Fibroblast of skin of scalp (primary cell): ENCODE results near the gene PTPRD.

Experiments
- DNase-seq: peaks from one replicate; pipeline ENCODE4 v3.0.0-alpha.2; 2013

Gene PTPRD

DNA sequence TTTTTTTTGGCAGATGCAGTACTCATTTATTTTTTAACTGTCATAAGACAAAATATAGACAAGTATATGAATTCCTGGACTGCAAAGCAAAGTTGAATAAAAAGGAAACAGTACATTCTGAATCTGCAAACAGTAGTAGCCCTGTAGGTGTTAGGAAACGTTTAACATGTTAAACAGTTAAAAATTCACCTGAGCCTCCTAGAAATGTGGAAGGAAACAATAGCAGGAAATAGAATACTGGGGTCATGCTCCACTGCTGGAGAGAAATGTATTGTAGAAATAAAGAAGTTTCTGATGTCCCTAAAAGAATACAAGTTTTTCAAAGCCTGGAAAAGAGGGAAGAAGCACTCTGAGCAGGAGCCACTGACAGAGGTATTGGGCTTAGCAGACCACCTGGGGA lies 866.0 kb downstream of the PTPRD start:
- no peak for DNase-seq

DNA sequence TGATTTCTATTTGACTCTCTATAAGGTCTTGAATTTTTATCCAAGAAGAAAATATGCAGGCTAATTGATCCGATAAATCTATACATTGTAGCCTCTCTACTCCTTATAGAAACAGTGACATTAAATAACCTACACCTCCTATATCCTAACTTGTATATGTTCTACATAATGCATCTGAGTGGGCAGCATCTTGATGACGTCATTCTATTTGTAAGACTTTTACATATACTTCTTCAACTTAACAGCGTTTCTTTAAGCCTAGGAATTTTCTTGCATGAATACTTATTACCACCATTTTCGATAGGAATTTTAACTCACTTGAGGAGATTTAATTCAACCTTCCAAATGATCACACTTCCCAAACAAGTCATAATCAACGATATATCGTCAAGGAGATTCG lies 869.0 kb downstream of the PTPRD start:
- DNase-seq = no peak

DNA sequence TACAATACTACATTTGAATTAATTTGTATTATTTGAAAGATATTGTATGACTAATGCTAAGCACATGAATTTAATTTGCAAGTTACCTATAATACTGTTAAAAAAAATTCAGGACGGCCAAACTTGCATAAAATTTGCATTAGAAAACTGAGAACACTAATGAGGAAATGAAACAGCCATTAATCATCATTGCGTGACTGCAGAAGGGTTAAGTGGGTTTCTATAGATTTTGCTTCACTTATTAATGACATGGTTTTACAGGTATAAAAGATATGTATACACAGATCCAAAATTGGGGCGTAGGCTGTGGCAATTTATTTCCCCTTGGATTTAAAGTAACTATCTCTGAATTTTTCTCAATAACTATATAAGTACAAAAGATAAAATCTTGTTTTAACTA lies 882.6 kb downstream of the PTPRD start:
- no peak for DNase-seq

DNA sequence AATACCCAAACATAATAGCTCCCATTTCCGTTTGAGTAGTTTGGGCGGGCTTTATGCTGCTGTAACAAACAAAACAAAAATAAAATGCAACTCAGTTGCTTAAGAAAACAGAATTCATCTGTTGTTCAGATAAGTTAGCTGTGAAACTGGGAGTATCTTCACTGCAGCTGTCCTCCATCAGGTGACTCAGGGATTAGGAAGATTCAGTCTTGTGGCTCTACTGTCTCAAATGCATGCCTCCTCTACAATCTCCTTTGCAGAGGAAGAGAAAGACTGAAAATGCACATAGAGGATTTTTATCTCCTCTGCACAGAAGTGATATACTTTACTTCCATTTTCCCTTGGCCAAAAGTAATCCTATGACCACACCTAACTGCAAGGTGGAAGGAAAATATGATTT lies 883.7 kb downstream of the PTPRD start:
- DNase-seq = no peak

DNA sequence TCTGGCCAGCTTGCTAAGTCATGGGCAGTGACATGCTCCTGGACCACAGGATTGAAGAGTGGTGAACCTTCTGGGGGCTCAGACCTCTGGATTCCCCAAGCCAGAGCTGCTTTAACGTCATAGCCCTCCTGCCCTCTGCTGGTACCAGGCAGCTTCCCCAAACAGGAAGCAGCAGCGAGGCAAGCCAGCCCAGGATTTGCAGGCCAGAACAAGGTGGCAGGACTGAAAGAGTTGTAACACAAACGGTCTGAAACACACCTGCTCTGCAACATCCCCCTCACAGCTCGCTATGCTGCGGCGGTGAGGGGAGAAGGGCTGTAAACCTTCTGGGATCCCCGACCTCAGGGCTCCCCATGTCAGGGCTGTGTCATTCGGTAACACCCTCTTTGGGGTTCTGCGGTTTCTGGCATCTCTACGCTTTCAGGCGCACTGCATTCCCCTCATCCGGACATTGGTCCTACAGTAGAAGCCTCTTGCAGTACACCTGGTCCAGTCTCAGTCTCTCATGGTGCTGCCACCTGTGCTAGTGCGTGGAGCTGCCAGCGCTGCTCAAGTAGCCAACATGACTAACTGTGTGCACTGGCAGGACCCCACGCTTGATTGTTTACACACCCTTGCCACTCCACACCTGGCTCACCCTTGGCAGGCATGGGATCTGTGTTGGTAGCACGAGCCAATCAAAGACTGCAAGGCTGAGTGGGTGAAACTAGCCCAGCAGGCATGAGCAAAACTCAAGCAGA lies 893.3 kb downstream of the PTPRD start:
- no peak for DNase-seq

DNA sequence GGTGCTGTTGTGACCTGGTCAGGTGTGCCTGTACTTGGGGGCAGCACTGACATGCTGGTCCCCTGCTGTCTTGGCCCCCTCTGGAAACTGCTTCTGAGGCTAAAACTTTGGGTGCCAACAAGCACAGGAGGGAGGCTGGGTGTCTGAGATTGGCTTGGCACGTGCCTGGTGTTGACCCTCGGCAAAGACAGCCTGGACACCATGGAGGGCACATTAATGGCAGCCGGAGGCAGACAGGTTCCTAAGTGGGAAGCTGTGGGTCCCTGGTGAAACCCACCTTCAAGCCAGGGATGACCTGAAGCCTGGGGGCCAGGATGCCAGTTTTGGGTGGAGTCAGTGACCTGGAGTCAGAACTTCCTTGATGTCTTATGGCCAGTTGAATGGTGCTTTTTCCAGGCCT lies 894.1 kb downstream of the PTPRD start:
- DNase-seq = no peak

DNA sequence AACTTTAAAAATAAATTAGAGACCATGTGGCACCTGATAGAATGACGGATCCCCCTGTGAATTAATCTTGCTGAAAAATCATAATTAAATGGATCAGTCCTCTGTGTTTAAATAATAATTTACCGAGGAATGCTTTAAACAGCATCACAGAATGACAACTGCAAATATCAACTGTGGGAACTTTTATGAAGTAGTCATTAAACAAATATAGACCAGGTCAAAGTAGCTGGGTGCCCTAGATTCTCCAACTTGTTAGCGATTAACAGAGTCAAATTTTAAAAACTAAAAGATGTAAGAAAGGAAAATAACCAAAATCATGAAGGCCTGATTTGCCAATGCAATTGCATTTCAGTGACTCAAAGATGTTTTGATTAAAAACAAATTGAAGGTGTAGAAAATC lies 933.4 kb downstream of the PTPRD start:
- no peak for DNase-seq

DNA sequence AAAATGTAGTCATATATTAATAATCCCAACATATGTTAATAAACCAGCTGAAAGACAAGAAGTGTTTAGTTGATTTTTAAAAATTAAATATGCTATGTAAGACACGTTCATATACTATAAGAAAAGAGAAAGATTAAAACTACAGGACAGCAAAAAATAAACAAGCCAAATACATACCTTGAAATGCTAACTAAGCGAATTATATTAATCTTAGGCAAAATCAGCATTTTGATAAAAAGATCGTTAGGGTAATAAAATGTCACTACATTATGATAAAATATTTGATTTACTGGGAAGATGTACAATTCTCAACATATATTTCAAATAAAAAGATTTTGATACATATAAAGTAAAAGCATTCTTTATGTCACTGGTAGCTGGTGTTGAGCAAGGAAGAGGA lies 938.3 kb downstream of the PTPRD start:
- DNase-seq = no peak

DNA sequence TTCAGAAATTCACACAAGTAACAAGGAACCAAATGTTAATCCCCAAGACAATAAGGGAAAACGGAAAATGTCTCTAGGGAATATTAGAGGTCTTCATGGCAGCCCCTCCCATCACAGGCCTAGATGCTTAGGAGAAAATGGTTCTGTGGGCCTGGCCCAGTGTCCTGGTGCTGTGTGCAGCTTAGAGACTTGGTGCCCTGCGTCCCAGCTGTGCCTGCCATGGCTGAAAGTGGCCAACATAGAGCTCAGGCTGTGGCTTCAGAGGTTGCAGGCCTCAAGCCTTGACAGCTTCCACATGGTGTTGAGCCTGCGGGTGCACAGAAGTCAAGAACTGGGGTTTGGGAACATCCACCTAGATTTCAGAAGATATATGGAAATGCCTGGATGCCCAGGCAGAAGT lies 942.3 kb downstream of the PTPRD start:
- DNase-seq = no peak

DNA sequence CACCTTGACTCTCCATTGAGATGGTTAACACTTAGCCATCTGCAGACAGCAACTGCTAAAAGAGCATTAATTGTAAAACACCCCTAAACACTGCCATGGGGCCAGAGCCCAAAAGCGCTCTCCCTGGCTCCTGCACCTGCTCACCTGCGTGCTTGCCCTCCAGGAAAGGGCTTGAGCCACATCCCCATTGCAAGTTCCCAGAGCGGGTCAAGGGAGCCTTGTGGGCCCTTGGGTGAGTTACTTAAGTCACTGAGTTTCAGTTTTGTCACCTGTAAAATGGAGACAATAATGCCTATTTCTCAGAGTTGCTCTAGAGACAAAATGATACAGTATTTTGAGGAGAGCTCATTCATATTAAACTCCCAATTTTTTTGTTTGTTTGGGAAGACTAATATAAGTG lies 967.8 kb downstream of the PTPRD start:
- DNase-seq = no peak

DNA sequence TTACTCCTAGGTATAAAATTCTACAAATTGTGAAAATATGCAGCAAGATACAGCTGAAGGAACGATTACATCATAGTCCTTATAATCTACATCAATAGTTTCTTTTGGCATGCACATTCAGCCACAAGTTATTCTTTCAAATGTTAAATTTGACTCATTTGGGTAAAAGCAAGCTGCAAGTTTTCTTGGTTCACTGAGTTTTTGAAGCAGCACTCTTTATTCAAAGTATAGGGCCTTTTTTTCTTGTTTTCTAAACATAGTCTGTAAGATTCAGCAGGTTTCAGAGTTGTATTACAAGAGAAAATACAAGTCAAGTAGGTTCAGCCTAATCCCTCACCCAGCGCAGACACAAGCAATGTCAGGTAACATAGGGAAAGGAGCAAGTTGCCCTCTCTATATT lies 981.5 kb downstream of the PTPRD start:
- DNase-seq = no peak

DNA sequence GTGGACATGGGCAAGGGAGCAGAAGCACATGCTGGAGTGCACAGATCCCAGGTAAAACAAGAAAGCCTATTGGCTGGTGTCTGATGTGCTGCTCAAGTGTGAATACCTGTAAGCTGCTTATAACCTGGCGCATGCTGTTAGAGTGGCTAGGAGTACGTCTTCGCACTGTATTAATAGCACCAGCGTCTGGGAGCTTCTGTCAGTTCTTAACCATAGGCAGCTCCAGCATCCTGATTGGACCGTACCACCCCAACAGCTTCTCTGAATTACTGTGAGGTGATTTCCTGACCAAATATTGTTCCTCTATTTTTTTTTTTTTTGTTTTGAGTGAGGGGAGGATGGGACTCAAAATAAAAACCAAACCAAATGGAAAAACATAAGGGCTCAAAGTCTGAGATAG lies 987.6 kb downstream of the PTPRD start:
- DNase-seq = no peak

DNA sequence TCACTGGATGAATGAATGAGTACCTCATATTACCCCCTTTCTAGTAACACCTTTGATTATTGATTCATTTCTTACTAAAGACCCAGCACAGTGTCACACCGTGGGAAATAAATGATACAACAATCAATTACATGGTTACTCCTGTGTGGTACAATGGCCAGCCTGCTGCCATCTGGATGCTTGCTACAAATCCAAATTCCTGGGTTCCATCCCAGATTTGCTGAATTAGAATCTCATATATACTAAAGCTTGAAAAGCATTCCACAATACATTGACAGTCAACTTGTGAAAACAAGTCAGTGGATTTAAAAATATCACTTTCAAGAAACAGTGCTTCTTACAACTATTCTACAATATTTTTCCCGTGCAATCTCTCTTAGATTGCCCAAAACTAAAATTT lies 989.3 kb downstream of the PTPRD start:
- DNase-seq = no peak

DNA sequence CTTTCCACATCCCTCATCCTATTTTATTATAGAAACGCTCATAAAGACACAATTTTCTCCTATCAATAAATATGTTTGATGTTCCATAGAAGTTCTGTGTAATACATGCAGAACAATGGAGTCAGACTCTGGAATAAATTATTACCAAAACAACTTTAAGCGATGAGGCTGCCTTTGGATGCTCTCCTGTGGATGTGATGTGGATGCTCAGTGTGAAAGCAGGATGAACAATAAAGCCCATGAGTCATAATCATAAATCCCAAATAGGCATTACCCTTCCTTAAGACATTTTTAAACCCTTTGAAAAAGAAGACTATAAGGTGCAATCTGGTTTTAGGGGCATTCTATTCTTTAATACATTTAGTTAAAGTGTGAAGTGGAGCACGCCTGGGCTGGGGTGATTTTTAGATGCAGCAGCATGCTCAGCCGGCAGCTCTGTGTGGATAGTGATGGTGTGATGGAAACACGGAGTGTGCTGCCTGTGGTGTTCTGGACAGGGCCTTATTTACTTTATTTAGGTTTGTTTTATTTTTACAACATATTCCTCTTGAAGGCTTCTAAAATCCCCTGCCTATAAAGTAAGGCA lies 991.4 kb downstream of the PTPRD start:
- no peak for DNase-seq

DNA sequence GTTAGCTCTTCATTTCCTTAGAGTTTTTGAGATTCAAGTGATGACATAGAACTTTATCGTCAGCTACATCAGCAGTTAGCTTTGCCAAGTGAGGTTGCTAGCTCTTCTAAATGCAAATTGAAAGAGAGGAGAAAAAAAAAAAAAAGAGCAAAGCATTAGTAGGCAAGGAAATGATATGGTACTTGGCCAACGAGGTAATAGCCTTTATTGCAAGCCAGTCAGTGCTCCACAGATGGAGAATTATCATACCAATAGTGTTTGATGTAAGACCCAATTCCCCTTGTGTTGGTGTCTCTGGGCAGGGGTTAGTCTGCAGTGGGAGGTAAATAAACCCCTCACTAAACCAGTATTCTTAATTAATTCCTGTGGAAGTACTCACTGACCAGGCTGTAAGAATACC lies 992.1 kb downstream of the PTPRD start:
- no peak for DNase-seq

DNA sequence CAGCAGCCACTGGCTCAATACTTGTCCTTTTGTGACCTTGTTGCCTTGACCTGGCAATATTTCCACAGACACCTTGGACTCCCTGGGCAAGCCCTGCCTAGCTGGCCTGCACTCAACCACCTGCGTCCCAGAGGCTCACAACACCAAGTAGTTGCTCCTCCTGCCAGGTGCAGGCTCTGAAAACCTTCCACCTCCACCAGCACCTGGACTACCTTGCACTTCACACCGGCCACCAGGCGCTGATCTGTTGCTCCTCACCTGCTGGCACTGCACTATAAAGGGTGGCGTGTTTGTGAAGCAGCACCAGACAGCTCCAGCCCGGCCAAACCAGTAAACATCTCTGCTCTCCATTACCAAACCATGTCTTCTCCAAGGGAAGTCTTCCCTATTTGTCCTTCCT lies 997.7 kb downstream of the PTPRD start:
- DNase-seq = no peak

DNA sequence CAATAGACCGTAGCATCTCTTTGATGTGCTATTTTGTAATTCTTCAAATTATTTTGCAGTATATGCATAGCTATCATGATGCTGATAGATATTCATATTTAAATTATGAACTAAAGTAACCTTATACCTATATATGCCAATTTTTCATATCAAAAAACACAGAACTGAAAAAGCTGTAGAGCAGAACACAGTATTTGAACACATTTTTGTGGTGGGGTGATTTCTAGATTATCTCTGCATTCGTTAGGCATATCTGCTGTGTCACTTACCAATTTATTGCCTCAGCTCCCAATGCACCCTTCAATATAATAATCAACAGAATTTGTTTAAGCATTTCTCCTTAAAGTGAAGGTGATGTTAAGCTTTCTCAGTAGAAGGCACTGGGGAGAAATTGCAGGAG lies 998.2 kb downstream of the PTPRD start:
- no peak for DNase-seq

DNA sequence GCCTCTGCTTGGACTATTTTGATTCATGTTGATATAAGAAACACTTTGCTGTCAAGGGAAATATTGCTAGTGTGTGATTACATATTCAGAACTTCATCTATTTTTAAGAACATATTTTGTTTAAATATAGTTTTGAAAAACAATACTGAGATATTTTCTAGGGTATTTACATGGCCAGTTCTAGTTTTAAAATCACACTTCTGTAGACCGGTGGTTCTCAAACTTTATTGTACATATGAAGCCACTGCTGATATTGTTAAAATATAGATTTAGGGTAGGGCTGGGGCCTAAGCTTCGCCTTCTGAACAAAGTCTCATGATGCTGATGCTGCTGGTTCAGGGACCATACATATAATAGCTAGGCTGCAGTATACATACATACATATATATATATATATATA lies 1000.0 kb downstream of the PTPRD start:
- no peak for DNase-seq

DNA sequence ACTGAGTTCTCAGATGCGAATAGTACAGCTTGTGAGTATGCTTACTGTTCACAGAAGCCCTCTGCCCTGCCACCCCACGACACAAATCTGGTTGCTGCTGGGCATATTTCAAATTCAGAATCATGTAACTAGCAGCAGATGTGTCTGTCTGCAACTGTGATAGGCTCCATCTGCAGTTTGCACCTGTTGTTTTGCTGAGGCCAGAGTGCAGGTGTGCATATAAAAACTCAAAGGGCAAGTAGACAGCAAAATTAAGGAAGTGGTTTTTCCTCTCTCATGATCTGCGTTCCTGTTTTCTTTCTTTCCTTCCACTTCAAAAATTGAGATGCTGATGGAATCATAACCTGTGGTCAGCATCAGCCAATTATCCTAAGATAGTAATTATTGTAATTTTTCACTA lies 1000.5 kb downstream of the PTPRD start:
- no peak for DNase-seq

DNA sequence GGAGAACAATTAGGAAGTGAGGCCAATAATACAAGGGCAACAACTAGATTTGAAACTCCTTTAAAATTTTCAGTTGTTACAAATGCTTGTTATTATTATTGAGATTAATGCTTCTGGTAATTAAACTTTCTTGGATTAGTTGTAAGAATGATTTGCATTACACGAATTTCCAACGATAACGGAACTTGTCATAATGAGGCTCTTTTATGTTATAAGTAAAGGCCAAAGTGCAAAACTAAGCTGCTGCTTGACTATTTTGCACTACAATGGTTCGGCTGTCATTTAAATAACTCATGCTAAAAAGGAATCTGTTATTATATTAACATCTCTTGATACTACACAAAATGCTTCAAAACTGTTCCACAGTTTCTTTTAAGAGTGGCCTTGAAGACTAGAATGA lies 1007.1 kb downstream of the PTPRD start:
- DNase-seq = no peak

DNA sequence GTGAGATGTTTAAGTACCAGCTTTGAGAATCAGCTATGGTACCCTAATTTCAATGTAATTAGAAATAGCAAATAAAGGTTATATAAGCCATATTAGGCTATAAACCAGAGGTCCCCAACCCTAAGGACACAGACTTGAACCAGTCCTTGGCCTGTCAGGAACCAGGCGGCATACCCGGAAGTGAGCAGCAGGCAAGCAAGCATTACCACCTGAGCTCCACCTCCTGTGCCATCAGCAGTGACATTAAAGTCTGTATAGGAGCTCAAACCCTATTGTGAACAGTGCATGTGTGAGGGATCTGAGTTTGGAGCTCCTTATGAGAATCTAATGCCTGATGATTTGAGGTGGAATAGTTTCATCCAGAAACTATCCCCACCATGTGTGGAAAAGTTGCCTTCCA lies 1009.5 kb downstream of the PTPRD start:
- no peak for DNase-seq

DNA sequence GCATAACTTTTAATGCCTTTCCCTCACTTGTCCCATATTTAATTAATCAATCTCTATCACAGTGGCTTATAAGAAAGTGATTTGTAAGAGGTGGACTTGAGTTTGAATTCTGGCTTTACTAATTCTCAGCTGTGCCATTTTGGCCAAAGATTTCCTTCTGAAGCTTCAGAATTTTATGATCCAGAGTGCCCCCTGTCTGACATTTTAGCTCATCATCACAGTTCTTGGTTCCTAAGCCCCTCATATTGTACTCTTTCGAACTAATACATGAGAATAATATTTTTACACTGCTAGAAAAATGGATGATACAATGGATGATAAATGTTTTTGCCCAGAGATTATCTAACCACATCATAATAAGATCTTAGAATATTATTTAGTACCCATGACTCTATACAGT lies 1014.1 kb downstream of the PTPRD start:
- DNase-seq = no peak

DNA sequence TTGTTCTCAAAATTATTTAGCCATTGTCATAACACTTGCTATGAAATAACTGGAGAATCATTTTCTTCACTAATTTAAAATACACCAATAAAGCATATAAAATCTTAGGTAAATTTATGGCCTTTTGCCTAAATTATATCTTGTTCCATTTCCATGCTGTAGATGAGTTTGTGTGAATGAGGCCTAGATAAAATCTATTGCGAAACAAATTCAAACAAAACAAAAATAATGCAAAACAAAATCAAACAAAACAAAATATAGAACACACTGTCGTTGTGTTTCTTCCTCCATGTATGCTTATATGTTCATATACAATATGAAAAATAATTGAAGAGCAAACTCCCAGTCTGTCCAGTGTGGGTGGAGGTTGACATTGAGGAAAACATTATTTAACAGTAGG lies 1020.7 kb downstream of the PTPRD start:
- no peak for DNase-seq

DNA sequence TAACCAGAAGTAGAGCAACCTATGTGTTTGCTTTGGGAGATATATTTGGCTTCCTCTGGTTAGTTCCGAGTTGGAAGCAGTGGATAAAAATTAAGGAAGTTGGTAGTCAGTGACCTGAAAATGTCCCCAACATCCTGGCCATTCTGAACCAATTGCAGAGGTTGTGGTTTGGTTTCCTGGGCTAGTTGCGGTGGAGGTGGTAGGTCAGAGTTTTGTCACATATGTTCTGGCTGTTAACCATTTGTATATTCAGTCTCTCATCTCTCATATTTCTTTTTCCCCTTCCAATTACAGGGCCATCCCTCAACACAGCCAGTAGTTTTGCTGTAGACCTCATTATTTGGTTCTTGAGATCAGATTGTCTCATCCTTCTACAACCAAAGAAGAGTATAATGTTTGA lies 1026.9 kb downstream of the PTPRD start:
- DNase-seq = no peak

DNA sequence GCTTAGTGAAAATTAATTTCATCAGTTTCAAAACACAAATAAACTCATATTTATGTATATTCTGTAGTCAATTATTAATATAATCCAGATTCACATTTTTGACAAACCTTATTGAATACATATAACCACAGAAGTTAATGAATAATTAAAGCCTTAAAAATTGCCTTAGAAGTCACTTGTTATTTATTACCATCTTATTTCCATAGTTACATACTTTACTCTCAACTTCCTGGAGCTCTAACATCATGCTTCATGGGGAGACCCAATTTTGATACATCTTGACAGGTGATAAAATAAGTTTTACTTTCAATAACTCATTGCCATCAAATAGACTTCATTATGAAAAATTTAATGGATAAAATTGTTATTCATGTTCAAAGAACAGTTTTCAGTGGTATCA lies 1038.7 kb downstream of the PTPRD start:
- DNase-seq = no peak
